H9 (cell line): ENCODE data around the gene GPR42. TPM values are rescaled to one million over a fixed set of nuclear protein-coding genes. Genes with fewer than 3 reads are reported as not detected.
"Not testable (repeated sequence)": the region's sequence is repeated elsewhere in the genome, so short reads cannot be mapped to it uniquely, and the experiment has no call there.

Experiments used
- DNase-seq: peaks from one replicate; pipeline ENCODE4 v3.0.0-alpha.2; 2017
- H2AFZ ChIP-seq: one replicate; pipeline ENCODE4 v1.6.1; 2013; ENCODE audit warnings: mild to moderate bottlenecking, low read length, control low read depth, moderate library complexity
- H2AK5ac ChIP-seq: 2 replicates; pipeline ENCODE4 v1.6.1; 2013; ENCODE audit warnings: low read length, control low read depth, mixed read lengths; ENCODE audit not compliant: insufficient read length
- H2BK120ac ChIP-seq: one replicate; pipeline ENCODE4 v1.6.1; 2013; ENCODE audit warnings: low read depth, mild to moderate bottlenecking, low read length, control low read depth, inconsistent platforms; ENCODE audit not compliant: poor library complexity, severe bottlenecking
- H2BK12ac ChIP-seq: 2 replicates; pipeline ENCODE4 v1.6.1; 2013; ENCODE audit warnings: low read length, control low read depth, mixed read lengths, low read depth; ENCODE audit not compliant: insufficient read length
- H2BK15ac ChIP-seq: 2 replicates; pipeline ENCODE4 v1.6.1; 2013; ENCODE audit warnings: low read depth, low read length, control low read depth
- H2BK20ac ChIP-seq: one replicate; pipeline ENCODE4 v1.6.1; 2013; ENCODE audit warnings: low read depth, mild to moderate bottlenecking, low read length, control low read depth, inconsistent platforms; ENCODE audit not compliant: poor library complexity, severe bottlenecking
- H2BK5ac ChIP-seq: 2 replicates; pipeline ENCODE4 v1.6.1; 2013; ENCODE audit warnings: low read length, control low read depth, mixed read lengths; ENCODE audit not compliant: insufficient read length
- H3K14ac ChIP-seq: 2 replicates; pipeline ENCODE4 v1.6.1; 2013; ENCODE audit warnings: low read length, control low read depth; ENCODE audit not compliant: insufficient read depth
- H3K18ac ChIP-seq: 2 replicates; pipeline ENCODE4 v1.6.1; 2013; ENCODE audit warnings: low read depth, mild to moderate bottlenecking, mixed read lengths, low read length, control low read depth; ENCODE audit not compliant: insufficient read length
- H3K23ac ChIP-seq: 2 replicates; pipeline ENCODE4 v1.6.1; 2013; ENCODE audit warnings: low read length, control low read depth, mixed read lengths, low read depth; ENCODE audit not compliant: insufficient read length
- H3K23me2 ChIP-seq: 2 replicates; pipeline ENCODE4 v1.6.1; 2013; ENCODE audit warnings: low read depth, mild to moderate bottlenecking, mixed read lengths, low read length, control low read depth; ENCODE audit not compliant: insufficient read length, poor library complexity, severe bottlenecking
- H3K27ac ChIP-seq: 2 replicates; pipeline ENCODE4 v1.5.1; 2013; ENCODE audit warnings: low read length, control low read depth, mixed read lengths, low read depth; ENCODE audit not compliant: insufficient read length
- H3K27me3 ChIP-seq: 2 replicates; pipeline ENCODE4 v1.6.1; 2013; ENCODE audit warnings: low read length, control low read depth, inconsistent platforms; ENCODE audit not compliant: insufficient read depth
- H3K4ac ChIP-seq: 2 replicates; pipeline ENCODE4 v1.6.1; 2013; ENCODE audit warnings: low read depth, mild to moderate bottlenecking, control low read depth, inconsistent platforms, low read length, moderate library complexity
- H3K4me1 ChIP-seq: 2 replicates; pipeline ENCODE4 v1.6.1; 2013; ENCODE audit warnings: low read length, control low read depth, inconsistent platforms; ENCODE audit not compliant: insufficient read depth
- H3K4me2 ChIP-seq: 2 replicates; pipeline ENCODE4 v1.6.1; 2013; ENCODE audit warnings: low read length, control low read depth, mixed read lengths; ENCODE audit not compliant: insufficient read length, insufficient read depth
- H3K56ac ChIP-seq: 2 replicates; pipeline ENCODE4 v1.6.1; 2013; ENCODE audit warnings: low read depth, mild to moderate bottlenecking, mixed read lengths, low read length, control low read depth; ENCODE audit not compliant: insufficient read length
- H3K79me1 ChIP-seq: 2 replicates; pipeline ENCODE4 v1.6.1; 2013; ENCODE audit warnings: low read depth, mild to moderate bottlenecking, moderate library complexity, low read length, control low read depth, inconsistent platforms; ENCODE audit not compliant: insufficient read depth, poor library complexity, severe bottlenecking
- H3K79me2 ChIP-seq: 2 replicates; pipeline ENCODE4 v1.6.1; 2013; ENCODE audit warnings: low read length, control low read depth, inconsistent platforms; ENCODE audit not compliant: insufficient read depth
- H3K9ac ChIP-seq: 2 replicates; pipeline ENCODE4 v1.6.1; 2013; ENCODE audit warnings: low read length, control low read depth, mixed read lengths; ENCODE audit not compliant: insufficient read length; ENCODE audit errors: extremely low read depth
- H3K9me3 ChIP-seq: one replicate; pipeline ENCODE4 v1.6.1; 2013; ENCODE audit warnings: low read depth, low read length, inconsistent platforms; ENCODE audit not compliant: control insufficient read depth
- H3T11ph ChIP-seq: one replicate; pipeline ENCODE4 v1.6.1; 2013; ENCODE audit warnings: mild to moderate bottlenecking, low read length, control low read depth, inconsistent platforms
- H4K20me1 ChIP-seq: one replicate; pipeline ENCODE4 v1.6.1; 2013; ENCODE audit not compliant: control insufficient read depth, insufficient read length, insufficient read depth
- H4K5ac ChIP-seq: 2 replicates; pipeline ENCODE4 v1.6.1; 2013; ENCODE audit warnings: low read depth, mild to moderate bottlenecking, mixed read lengths, low read length, control low read depth; ENCODE audit not compliant: insufficient read length
- H4K8ac ChIP-seq: replicated peaks from 2 replicates; pipeline ENCODE4 v1.6.1; 2013; ENCODE audit warnings: low read length, control low read depth, mixed read lengths, low read depth; ENCODE audit not compliant: insufficient read length
- H4K91ac ChIP-seq: 2 replicates; pipeline ENCODE4 v1.6.1; 2013; ENCODE audit warnings: low read depth, mild to moderate bottlenecking, moderate library complexity, mixed read lengths, low read length, control low read depth; ENCODE audit not compliant: insufficient read length
- H3K27ac Mint-ChIP-seq, 3 experiments: 2 replicates in 2 of 3; 3 replicates in 1 of 3; pipeline ENCODE4 v1.8.0; 2020 to 2021; ENCODE audit warnings: mixed read lengths in 3 of 3, mild to moderate bottlenecking in 1 of 3, moderate library complexity in 1 of 3
- H3K27me3 Mint-ChIP-seq: 2 replicates; pipeline ENCODE4 v1.8.0; 2021; ENCODE audit warnings: low read depth, mild to moderate bottlenecking, moderate library complexity, mixed read lengths
- H3K36me3 Mint-ChIP-seq, 3 experiments: 2 replicates in 2 of 3; 3 replicates in 1 of 3; pipeline ENCODE4 v1.8.0; 2020 to 2021; ENCODE audit warnings: low read depth in 3 of 3, mixed read lengths in 3 of 3; ENCODE audit not compliant: insufficient read depth in 1 of 3
- H3K4me1 Mint-ChIP-seq, 2 experiments: 2 replicates each; pipeline ENCODE4 v1.8.0; 2020; ENCODE audit warnings: mixed read lengths in 2 of 2
- H3K4me3 Mint-ChIP-seq, 2 experiments: 2 replicates in 1 of 2; 3 replicates in 1 of 2; pipeline ENCODE4 v1.8.0; 2020 to 2021; ENCODE audit warnings: mild to moderate bottlenecking in 2 of 2, mixed read lengths in 2 of 2, moderate library complexity in 1 of 2
- H3K9me3 Mint-ChIP-seq, 2 experiments: 2 replicates in 1 of 2; 3 replicates in 1 of 2; pipeline ENCODE4 v1.8.0; 2020; ENCODE audit warnings: mild to moderate bottlenecking in 2 of 2, mixed read lengths in 2 of 2, moderate library complexity in 1 of 2
- WGBS: extraction: QIAGEN DNeasy Blood & Tissue Kit; methylation state at CpG from one replicate; pipeline ENCODE4 v1.1.7; 2013; ENCODE audit warnings: missing lambda C conversion rate, low lambda C conversion rate, mixed read lengths; ENCODE audit not compliant: insufficient read length; ENCODE audit errors: extremely low coverage; 5-methylcytosine and 5-hydroxymethylcytosine counted together
- total RNA-seq: library from RNA; stranded (reverse); gene quantifications from 2 replicates; pipeline ENCODE4 v1.2.1, GENCODE V29; 2021
- TF ChIP-seq, protein P1 (sequence below): fragments of 200-600 bp; sonication (generic); conservative IDR thresholded peaks from 3 replicates; pipeline ENCODE4 v1.8.0; 2021; ENCODE audit warnings: antibody characterized with exemption, mild to moderate bottlenecking

Gene GPR42
- total RNA-seq, 1 experiment from 2014 or later, result not detected

DNA sequence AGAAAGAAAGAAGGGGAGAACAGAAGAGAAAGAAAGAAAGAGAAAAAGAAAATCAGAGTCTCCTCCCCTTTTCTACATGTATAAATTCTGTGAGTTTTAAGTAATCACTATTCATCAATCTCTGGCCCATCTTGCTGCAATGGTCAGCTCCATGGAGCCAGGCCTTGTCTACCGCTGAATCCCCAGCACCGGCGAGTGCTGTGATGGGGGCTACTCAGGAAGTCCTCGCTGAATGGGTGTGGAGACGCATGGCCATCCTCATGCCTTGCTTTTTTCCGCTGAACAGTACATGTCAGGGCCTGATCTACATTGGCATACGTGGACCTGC, 29.9 kb downstream of the GPR42 start:
- Histone ChIP-seq H4K8ac (no peak overlapping the region), H4K5ac (no peak overlapping the region), H3K27me3 (no peaks in the 10 kb centered on the region), H2AFZ (no peak overlapping the region), H3K18ac (no peak overlapping the region), H3K27ac (no peak overlapping the region), H3K23me2 (no peaks in the 10 kb centered on the region), H3K4me1 (no peaks in the 10 kb centered on the region), H4K91ac (no peak overlapping the region), H3K23ac (no peak overlapping the region), H3K14ac (no peak overlapping the region), H2AK5ac (no peak overlapping the region), H2BK20ac (no peak overlapping the region), H2BK12ac (no peak overlapping the region), H2BK120ac (no peak overlapping the region), H3T11ph (no peak overlapping the region), H3K79me2 (no peaks in the 10 kb centered on the region), H3K56ac (no peak overlapping the region), H3K4me2 (no peak overlapping the region), H3K4ac (no peak overlapping the region), H2BK5ac (no peak overlapping the region), H3K79me1 (no peaks in the 10 kb centered on the region), H3K9ac (no peak overlapping the region), H4K20me1 (no peaks in the 10 kb centered on the region), H2BK15ac (no peak overlapping the region), H3K9me3 (no peaks in the 10 kb centered on the region)
- Mint-ChIP-seq H3K4me3 (no peak overlapping the region), H3K27ac (no peak overlapping the region), H3K36me3 (no peaks in the 10 kb centered on the region), H3K27me3 (peaks cover 2% of the 10 kb centered on the region; the same call in 1 of the 2 replicates), H3K9me3 (no peaks in the 10 kb centered on the region; a peak in 1 of 5 replicates), H3K4me1 (peaks cover 0 to 3% of the 10 kb centered on the region in 2 experiments; a peak in 2 of 4 replicates)
- TF ChIP-seq, protein P1, sequence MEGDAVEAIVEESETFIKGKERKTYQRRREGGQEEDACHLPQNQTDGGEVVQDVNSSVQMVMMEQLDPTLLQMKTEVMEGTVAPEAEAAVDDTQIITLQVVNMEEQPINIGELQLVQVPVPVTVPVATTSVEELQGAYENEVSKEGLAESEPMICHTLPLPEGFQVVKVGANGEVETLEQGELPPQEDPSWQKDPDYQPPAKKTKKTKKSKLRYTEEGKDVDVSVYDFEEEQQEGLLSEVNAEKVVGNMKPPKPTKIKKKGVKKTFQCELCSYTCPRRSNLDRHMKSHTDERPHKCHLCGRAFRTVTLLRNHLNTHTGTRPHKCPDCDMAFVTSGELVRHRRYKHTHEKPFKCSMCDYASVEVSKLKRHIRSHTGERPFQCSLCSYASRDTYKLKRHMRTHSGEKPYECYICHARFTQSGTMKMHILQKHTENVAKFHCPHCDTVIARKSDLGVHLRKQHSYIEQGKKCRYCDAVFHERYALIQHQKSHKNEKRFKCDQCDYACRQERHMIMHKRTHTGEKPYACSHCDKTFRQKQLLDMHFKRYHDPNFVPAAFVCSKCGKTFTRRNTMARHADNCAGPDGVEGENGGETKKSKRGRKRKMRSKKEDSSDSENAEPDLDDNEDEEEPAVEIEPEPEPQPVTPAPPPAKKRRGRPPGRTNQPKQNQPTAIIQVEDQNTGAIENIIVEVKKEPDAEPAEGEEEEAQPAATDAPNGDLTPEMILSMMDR, result no peak
- WGBS, result no CpG with 5 or more reads among the region's 7 CpGs
- no peak for DNase-seq

DNA sequence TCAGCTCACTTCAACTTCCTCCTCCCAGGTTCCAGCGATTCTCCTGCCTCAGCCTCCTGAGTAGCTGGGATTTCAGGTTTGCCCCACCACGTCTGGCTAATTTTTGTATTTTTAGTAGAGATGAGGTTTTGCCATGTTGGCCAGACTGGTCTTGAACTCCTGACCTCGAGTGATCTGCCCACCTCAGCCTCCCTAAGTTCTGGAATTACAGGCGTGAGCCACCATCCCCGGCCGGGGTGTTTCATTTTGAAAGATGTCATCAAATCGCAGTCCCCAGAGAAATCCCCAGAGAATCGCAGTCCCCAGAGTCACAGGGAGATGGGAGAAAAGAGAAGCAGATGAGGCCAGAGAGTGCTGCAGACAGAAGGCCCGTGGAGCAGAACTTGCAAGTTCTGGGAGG, 30.5 kb downstream of the GPR42 start:
- H3K23me2 ChIP-seq, H3K27ac ChIP-seq, H4K91ac ChIP-seq, DNase-seq, H3K56ac ChIP-seq, H4K20me1 ChIP-seq, H2BK120ac ChIP-seq, H3K4me3 Mint-ChIP-seq, H3T11ph ChIP-seq, H3K14ac ChIP-seq, H3K23ac ChIP-seq, H3K9me3 ChIP-seq, H3K4ac ChIP-seq, H3K4me1 ChIP-seq, H3K4me1 Mint-ChIP-seq, H2BK5ac ChIP-seq, H3K9ac ChIP-seq, H3K79me1 ChIP-seq, H4K8ac ChIP-seq, H2BK20ac ChIP-seq, H3K36me3 Mint-ChIP-seq, H2BK15ac ChIP-seq, H2AFZ ChIP-seq, H4K5ac ChIP-seq, H3K9me3 Mint-ChIP-seq, H3K79me2 ChIP-seq, H2BK12ac ChIP-seq, H2AK5ac ChIP-seq, H3K4me2 ChIP-seq, H3K27me3 Mint-ChIP-seq, H3K27me3 ChIP-seq, H3K18ac ChIP-seq: not testable (repeated sequence)
- H3K27ac Mint-ChIP-seq, result peak overlapping the region in 1 of 3 experiments; percentile 71; a peak in 1 of 7 replicates
- WGBS, result no CpG with 5 or more reads among the region's 9 CpGs
